Measurements from ENCODE around the gene TP53TG5.
A peak's percentile ranks its signal among the peaks of the same experiment; 100 is the strongest.

The TP53TG5 gene

GRCh38 chr20:45341939-45342854, 35.9 kb downstream of the TP53TG5 start (continued):
- TF ChIP-seq ZBTB11 (tag by site-specific recombination; conservative IDR thresholded peaks at IDR 0.05; ENCODE audit: low read depth): no peak
- TF ChIP-seq ZNF664 (tag by site-specific recombination; IDR thresholded peaks at IDR 0.05): no peak
- no peak for TF ChIP-seq ZNF621 (tag by site-specific recombination; IDR thresholded peaks at IDR 0.05)
- TF ChIP-seq ZBTB20 (tag by site-specific recombination; IDR thresholded peaks at IDR 0.05): no peak; the same call in 1 of the 2 replicates
- TF ChIP-seq ZNF514 (tag by site-specific recombination; IDR thresholded peaks at IDR 0.05): no peak
- TF ChIP-seq REST (tag by site-specific recombination; IDR thresholded peaks at IDR 0.05): no peak
- TF ChIP-seq ZNF777 (tag by site-specific recombination; IDR thresholded peaks at IDR 0.05; ENCODE audit: borderline replicate concordance): no peak
- TF ChIP-seq ZNF558 (tag by site-specific recombination; IDR thresholded peaks at IDR 0.05): no peak
- TF ChIP-seq ZNF341 (tag by site-specific recombination; IDR thresholded peaks at IDR 0.05; ENCODE audit: low read depth): peak; percentile 18; the same call in 1 of the 2 replicates
- TF ChIP-seq ZNF433 (tag by site-specific recombination; IDR thresholded peaks at IDR 0.05; ENCODE audit: low read depth): no peak
- no peak for TF ChIP-seq TRIM28 (IDR thresholded peaks at IDR 0.05; ENCODE audit: borderline replicate concordance, low read length)
- no peak for TF ChIP-seq ZNF2 (tag by site-specific recombination; IDR thresholded peaks at IDR 0.05)
- TF ChIP-seq SP7 (tag by site-specific recombination; IDR thresholded peaks at IDR 0.05): peak; percentile 61
- 0 out of 2 replicates have a peak, but pooled peaks have one; percentile 10 for TF ChIP-seq KLF1 (tag by site-specific recombination; IDR thresholded peaks at IDR 0.05)
- peak; percentile 91 for TF ChIP-seq GLIS2 (tag by site-specific recombination; IDR thresholded peaks at IDR 0.05)
- TF ChIP-seq ZNF548 (tag by site-specific recombination; IDR thresholded peaks at IDR 0.05): no peak

- Histone ChIP-seq H3K4me3 (ENCODE audit: low read depth, low read length) (no peak overlapping the region), H3K9me3 (ENCODE audit: control insufficient read depth, insufficient read depth, low read depth, low read length) (no peaks in the 10 kb centered on the region), H3K27ac (ENCODE audit: extremely low read depth, low read depth, low read length) (peak overlapping the region; percentile 59), H3K36me3 (ENCODE audit: control insufficient read depth in 2 of 2, insufficient read depth in 1 of 2, low read length in 2 of 2) (peaks cover 0 to 9% of the 10 kb centered on the region in 2 experiments; a peak in 1 of 3 replicates), H3K4me1 (ENCODE audit: control insufficient read depth, insufficient read depth, low read length) (peaks cover 31% of the 10 kb centered on the region)
- POLR2A ChIA-PET: interaction anchor here (1.0 to 1.3 kb wide), 3 partner anchors 20 to 95 kb away, joined by 3 to 8 read pairs (median 3); partner anchors contain the start of gene SYS1
- CTCF ChIA-PET: interaction anchor here (0.8 to 1.7 kb wide), 6 partner anchors 18 to 109 kb away, joined by 3 to 4 read pairs (median 4); no protein-coding TSS in a partner anchor
- TF ChIP-seq ZNF571 (tag by site-specific recombination; IDR thresholded peaks at IDR 0.05) (no peak), ZNF621 (tag by site-specific recombination; IDR thresholded peaks at IDR 0.05) (no peak), TRIM28 (IDR thresholded peaks at IDR 0.05; ENCODE audit: borderline replicate concordance, low read length) (no peak), ZNF610 (tag by site-specific recombination; IDR thresholded peaks at IDR 0.05; ENCODE audit: borderline replicate concordance) (no peak), ZNF776 (tag by site-specific recombination; IDR thresholded peaks at IDR 0.05; ENCODE audit: borderline replicate concordance) (no peak), ZBTB44 (tag by site-specific recombination; IDR thresholded peaks at IDR 0.05) (no peak), ZNF629 (tag by site-specific recombination; IDR thresholded peaks at IDR 0.05) (no peak), ZNF23 (tag by site-specific recombination; IDR thresholded peaks at IDR 0.05; ENCODE audit: borderline replicate concordance) (no peak), ZNF670 (tag by site-specific recombination; IDR thresholded peaks at IDR 0.05; ENCODE audit: low read depth) (no peak), ZNF48 (tag by site-specific recombination; IDR thresholded peaks at IDR 0.05) (no peak), ZBTB1 (tag by site-specific recombination; IDR thresholded peaks at IDR 0.05) (no peak), ZNF660 (tag by site-specific recombination; IDR thresholded peaks at IDR 0.05) (no peak), ZBTB48 (tag by site-specific recombination; IDR thresholded peaks at IDR 0.05) (no peak), ZNF266 (tag by site-specific recombination; IDR thresholded peaks at IDR 0.05; ENCODE audit: low read depth) (no peak), ZFHX2 (tag by site-specific recombination; conservative IDR thresholded peaks at IDR 0.05) (no peak), ZNF558 (tag by site-specific recombination; IDR thresholded peaks at IDR 0.05) (no peak)
These were observed 36.6 kb downstream of the TP53TG5 start for GRCh38 chr20:45341579-45341938.

All from HEK293 (cell line).